Right atrium auricular region (tissue), 2 donors: ENCODE data around the gene SRSF1. TPM values are rescaled to one million over a fixed set of nuclear protein-coding genes. Genes with fewer than 3 reads are reported as not detected.

Source experiments
- DNase-seq: peaks from one replicate; pipeline ENCODE4 v3.0.0-alpha.2; 2019; ENCODE audit warnings: low spot score
- H3K27ac ChIP-seq, 2 donors: fragments of 200-600 bp; sonication (generic); 1 replicate in 1 of 2; 2 replicates in 1 of 2; pipeline ENCODE4 v1.5.1; 2016 to 2019
- H3K27me3 ChIP-seq, 2 donors: fragments of 200-600 bp; sonication (generic); one replicate each; pipeline versions ENCODE4 v1.5.1 to v1.6.0; 2017 to 2019
- H3K36me3 ChIP-seq: fragments of 200-600 bp; sonication (generic); one replicate; pipeline ENCODE4 v1.5.1; 2016
- H3K4me1 ChIP-seq, 2 donors: fragments of 200-600 bp; sonication (generic); one replicate each; pipeline versions ENCODE4 v1.5.1 to v1.6.0; 2017 to 2019
- H3K4me3 ChIP-seq, 2 donors: fragments of 200-600 bp; sonication (generic); 1 replicate in 1 of 2; 2 replicates in 1 of 2; pipeline ENCODE4 v1.5.1; 2017 to 2019; ENCODE audit warnings: mild to moderate bottlenecking in 1 of 2, moderate library complexity in 1 of 2
- H3K9me3 ChIP-seq, 2 donors: fragments of 200-600 bp; sonication (generic); one replicate each; pipeline ENCODE4 v1.5.1; 2019
- total RNA-seq, 2 donors: library from RNA; depleted of rRNA; stranded (reverse); fragments of >200 nt; gene quantifications; one replicate each; pipeline ENCODE4 v1.1.0, GENCODE V29; 2016
- TF ChIP-seq, protein P1 (sequence below), 2 donors: fragments of 200-600 bp; sonication (generic); IDR thresholded peaks; one replicate each; pipeline ENCODE4 v1.5.1; 2019; ENCODE audit warnings: antibody characterized with exemption in 2 of 2

Gene SRSF1
- total RNA-seq, 2 donors from 2014 or later, result 70.6 to 101 TPM

DNA sequence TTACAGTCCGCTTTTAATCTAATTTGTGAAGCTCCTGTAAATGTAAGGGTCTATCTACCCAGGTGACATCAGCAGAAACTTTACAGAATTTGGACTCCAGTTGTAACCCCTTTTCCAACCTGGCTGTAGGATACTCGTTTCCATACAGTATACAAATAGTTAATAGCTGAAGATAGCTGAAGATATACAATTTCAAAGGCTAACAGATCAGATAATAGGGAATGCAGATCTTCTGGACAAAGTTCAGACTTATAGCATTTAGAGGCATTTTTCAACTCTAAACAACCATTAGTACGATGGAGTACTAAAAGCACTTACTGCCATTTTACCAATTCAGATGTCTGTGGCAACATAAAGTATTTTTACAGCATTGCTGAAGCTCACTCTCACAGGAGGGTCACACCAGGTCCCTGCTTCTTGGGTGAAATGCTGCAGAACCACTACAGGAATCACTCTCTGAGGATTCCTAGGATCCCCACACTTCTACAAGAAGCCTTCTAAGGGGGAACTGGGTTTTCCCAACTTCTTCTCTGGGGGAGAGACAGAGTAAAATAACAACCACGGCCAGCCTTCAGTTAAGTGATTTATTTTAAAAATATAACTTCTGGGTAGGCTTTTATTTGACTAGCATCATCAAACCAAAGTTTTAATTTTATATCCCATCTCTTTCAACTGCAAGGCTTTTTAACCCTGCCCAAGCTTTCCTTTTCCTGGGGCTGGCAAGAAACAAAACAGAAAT, 21.9 kb downstream of the SRSF1 start:
- H3K4me3 ChIP-seq, result no peak overlapping the region
- no peaks in the 10 kb centered on the region for H3K9me3 ChIP-seq
- TF ChIP-seq, protein P1, sequence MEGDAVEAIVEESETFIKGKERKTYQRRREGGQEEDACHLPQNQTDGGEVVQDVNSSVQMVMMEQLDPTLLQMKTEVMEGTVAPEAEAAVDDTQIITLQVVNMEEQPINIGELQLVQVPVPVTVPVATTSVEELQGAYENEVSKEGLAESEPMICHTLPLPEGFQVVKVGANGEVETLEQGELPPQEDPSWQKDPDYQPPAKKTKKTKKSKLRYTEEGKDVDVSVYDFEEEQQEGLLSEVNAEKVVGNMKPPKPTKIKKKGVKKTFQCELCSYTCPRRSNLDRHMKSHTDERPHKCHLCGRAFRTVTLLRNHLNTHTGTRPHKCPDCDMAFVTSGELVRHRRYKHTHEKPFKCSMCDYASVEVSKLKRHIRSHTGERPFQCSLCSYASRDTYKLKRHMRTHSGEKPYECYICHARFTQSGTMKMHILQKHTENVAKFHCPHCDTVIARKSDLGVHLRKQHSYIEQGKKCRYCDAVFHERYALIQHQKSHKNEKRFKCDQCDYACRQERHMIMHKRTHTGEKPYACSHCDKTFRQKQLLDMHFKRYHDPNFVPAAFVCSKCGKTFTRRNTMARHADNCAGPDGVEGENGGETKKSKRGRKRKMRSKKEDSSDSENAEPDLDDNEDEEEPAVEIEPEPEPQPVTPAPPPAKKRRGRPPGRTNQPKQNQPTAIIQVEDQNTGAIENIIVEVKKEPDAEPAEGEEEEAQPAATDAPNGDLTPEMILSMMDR (IDR thresholded peaks at IDR 0.05), result no peak
- H3K36me3 ChIP-seq, result peaks cover 9% of the 10 kb centered on the region
- peak overlapping the region; percentile 98 to 99 for H3K27ac ChIP-seq
- peaks cover 0 to 71% of the 10 kb centered on the region in 2 donors for H3K4me1 ChIP-seq
- no peak for DNase-seq
- H3K27me3 ChIP-seq, result no peaks in the 10 kb centered on the region

DNA sequence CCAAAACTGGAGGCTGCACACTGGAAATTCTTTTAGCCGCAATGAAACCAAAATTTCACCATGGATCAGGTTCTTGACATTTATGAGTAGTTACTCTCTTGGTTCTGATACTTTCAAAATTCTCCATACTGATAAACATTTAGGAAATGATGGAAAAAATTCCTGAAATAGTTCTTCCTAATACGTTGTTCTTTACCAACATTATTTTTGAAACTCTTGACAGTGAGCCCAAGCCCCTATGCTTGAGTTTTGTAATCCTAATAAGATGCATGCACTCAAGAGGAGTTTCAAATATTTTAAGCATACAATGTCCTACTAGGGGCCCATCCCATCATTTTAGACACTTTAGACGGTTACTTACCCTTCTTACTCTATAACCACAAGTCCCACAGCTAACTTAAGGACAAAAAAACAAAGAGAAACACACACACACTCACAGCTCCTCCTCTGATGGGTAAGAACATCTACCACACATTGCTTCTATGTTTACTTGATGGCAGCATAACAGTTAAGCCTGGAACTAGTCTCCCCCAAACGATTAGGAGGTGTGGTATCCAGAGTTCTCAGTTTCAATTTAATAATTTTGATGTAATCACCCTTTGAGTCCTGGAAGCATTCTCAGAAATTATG, 22.7 kb downstream of the SRSF1 start:
- Histone ChIP-seq H3K4me3 (no peak overlapping the region), H3K27me3 (no peaks in the 10 kb centered on the region), H3K27ac (peak overlapping the region in 1 of 2 donors; percentile 99), H3K36me3 (peaks cover 16% of the 10 kb centered on the region), H3K9me3 (no peaks in the 10 kb centered on the region), H3K4me1 (peaks cover 0 to 63% of the 10 kb centered on the region in 2 donors)
- DNase-seq, result no peak
- TF ChIP-seq, protein P1 (IDR thresholded peaks at IDR 0.05), result no peak

DNA sequence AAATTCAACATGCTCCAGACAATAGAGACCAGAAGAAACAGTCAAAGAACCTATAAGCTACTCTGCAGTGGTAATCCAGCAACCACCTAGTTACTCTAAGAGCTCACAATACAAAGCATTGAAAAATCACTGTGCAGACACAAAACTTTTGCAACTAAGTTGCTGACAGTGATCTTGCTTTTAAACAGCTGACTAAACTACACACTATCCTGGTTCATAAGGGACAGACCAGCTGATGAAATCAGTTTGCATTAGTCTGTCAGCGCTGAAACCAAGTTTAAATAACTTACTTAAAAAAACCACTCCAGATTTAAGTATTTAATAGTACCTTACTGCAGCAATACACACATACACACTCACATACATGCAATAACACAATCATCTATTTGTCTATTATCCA, 23.6 kb downstream of the SRSF1 start:
- no peak overlapping the region for H3K4me3 ChIP-seq
- peaks cover 25% of the 10 kb centered on the region for H3K36me3 ChIP-seq
- no peak for DNase-seq
- H3K27me3 ChIP-seq, result no peaks in the 10 kb centered on the region
- peak overlapping the region in 1 of 2 donors; percentile 3 for H3K27ac ChIP-seq
- no peaks in the 10 kb centered on the region for H3K9me3 ChIP-seq
- TF ChIP-seq, protein P1 (IDR thresholded peaks at IDR 0.05), result no peak
- H3K4me1 ChIP-seq, result peaks cover 0 to 54% of the 10 kb centered on the region in 2 donors

DNA sequence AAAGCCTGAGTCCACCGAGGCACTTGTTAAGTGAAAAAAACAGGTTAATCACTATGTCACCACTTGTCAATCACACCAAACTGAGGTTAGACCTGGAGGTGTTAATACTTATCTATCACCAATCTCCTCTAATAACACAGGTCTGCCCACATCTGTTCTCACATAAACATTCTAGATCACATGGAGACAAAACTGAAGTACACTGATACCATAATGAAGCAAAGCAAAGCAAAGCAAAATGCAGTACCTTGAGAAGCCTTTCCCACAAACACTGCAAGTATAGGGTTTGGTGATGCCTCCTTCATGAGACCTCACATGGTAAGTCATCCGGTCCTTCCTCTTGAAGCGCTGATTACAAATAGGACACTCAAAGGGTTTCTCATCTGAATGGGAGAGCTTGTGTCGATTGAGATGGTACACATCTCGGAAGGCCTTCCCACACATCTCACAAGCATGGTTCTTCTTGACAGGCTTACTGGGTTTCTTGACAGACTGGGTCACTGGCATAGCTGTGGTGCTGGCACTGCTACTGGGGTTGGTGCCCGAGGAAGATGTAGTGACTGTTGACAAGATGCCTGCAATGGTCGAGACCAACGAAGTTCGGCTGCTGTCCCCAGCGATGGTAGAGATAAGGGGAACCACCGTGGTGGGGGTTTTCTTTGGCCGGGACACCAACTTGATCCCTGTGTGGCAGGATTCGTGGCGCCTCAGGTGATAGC, 24.4 kb downstream of the SRSF1 start:
- no peaks in the 10 kb centered on the region for H3K27me3 ChIP-seq
- peaks cover 34% of the 10 kb centered on the region for H3K36me3 ChIP-seq
- TF ChIP-seq, protein P1 (IDR thresholded peaks at IDR 0.05), result no peak
- DNase-seq, result no peak
- H3K4me3 ChIP-seq, result no peak overlapping the region
- H3K27ac ChIP-seq, result no peak overlapping the region
- peaks cover 0 to 54% of the 10 kb centered on the region in 2 donors for H3K4me1 ChIP-seq
- no peaks in the 10 kb centered on the region for H3K9me3 ChIP-seq

DNA sequence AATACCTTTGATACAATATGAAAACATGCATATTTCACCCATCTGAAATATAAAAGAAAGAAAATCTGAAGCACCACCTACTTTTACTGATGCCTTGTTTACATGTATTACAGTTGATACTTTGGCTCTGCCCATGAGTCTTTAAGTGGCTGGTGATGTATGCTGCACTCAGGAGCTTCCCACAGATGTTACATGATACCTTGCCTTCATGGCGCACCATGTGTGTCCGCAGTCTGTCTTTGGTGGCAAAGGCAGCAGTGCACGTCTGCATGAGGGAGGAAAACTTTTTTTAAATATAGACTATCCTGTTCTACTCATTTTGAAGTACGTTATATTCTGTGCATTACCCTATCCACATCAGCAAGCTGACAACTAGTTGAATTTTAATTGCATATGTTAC, 26.5 kb downstream of the SRSF1 start:
- peaks cover 55% of the 10 kb centered on the region for H3K36me3 ChIP-seq
- no peaks in the 10 kb centered on the region for H3K27me3 ChIP-seq
- DNase-seq, result no peak
- no peaks in the 10 kb centered on the region for H3K9me3 ChIP-seq
- no peak overlapping the region for H3K4me3 ChIP-seq
- H3K4me1 ChIP-seq, result peaks cover 0 to 44% of the 10 kb centered on the region in 2 donors
- TF ChIP-seq, protein P1 (IDR thresholded peaks at IDR 0.05), result no peak
- no peak overlapping the region for H3K27ac ChIP-seq
